ES-I3 (cell line): Measurements from ENCODE around the gene WDR72.

Experiments used
- H3K36me3 ChIP-seq: 2 replicates; pipeline ENCODE4 v1.6.1; 2013; ENCODE audit warnings: mild to moderate bottlenecking, low read length, control low read depth, moderate library complexity; ENCODE audit not compliant: insufficient read depth
- H3K4me1 ChIP-seq: 2 replicates; pipeline ENCODE4 v1.6.1; 2013; ENCODE audit warnings: mild to moderate bottlenecking, control low read depth, low read length; ENCODE audit not compliant: insufficient read depth
- H3K9ac ChIP-seq: 2 replicates; pipeline ENCODE4 v1.6.1; 2013; ENCODE audit warnings: low read depth, mild to moderate bottlenecking, low read length, moderate library complexity
- H3K9me3 ChIP-seq: 2 replicates; pipeline ENCODE4 v1.6.1; 2013; ENCODE audit warnings: mild to moderate bottlenecking, low read length, moderate library complexity; ENCODE audit not compliant: control insufficient read depth, insufficient read depth

The WDR72 gene

DNA sequence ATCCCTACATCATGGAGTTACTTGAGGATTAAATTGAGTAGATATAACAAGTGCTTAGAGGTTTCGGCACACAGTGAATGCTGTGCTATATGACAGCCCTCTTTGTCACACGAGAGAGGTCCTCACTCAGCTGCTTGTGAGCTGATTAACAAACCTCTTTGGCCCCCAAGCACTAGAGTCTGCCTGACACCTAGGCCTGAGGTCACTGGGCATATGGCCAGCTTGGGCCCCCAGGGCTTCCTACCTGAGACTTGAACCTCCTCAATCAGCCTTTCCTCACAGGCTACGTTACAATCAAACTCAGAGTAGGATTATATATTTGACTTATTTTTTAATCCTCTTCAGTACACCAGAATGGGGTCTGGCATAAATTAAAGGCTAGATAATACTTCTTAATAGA lies 88.8 kb downstream of the WDR72 start:
- H3K4me1 ChIP-seq, result no peaks in the 10 kb centered on the region
- H3K9me3 ChIP-seq, result no peaks in the 10 kb centered on the region
- H3K36me3 ChIP-seq, result no peaks in the 10 kb centered on the region
- H3K9ac ChIP-seq, result no peak overlapping the region

DNA sequence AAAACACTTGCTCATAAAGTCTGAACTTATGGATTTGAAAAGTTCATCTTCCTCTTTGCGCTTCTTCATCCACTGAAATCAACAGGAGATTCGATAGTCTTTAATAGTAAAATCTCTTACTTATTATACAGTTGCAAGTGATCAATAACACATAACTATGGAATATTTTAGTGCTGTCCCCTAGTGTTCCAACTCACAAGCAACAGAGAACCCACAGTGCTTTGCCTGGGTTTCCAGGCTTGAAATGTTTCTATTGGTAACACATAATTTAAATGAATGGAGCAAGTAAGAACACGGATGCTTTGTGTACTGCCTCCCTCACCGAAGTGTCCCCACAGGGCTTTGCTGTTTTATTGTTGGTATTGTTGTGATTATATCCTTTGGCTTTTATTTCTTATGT lies 93.5 kb downstream of the WDR72 start:
- no peaks in the 10 kb centered on the region for H3K9me3 ChIP-seq
- H3K9ac ChIP-seq, result no peak overlapping the region
- no peaks in the 10 kb centered on the region for H3K4me1 ChIP-seq
- H3K36me3 ChIP-seq, result no peaks in the 10 kb centered on the region

- no peak overlapping the region for H3K9ac ChIP-seq
Measured at GRCh38 chr15:53658827-53659555, 100.5 kb downstream of the WDR72 start.

DNA sequence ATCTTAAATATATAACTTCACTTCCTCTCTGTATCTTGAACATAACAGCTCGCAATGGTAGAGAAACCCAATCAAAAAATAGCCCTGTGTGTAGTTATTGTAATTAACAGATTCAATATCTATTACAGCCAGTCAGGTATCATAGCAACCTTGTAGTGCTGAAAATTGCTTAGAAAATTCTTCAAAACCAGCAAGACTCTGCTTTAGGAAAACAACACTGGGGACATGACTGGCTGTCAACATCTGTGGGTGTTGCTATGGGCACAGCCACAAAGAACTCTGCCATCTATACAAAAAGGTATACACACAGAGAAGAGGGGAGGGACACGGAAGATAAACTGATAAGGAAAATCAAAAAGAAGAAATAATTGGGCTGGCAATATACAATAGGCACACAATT lies 101.2 kb downstream of the WDR72 start:
- no peak overlapping the region for H3K9ac ChIP-seq
- no peaks in the 10 kb centered on the region for H3K9me3 ChIP-seq
- H3K4me1 ChIP-seq, result peaks cover 10% of the 10 kb centered on the region
- H3K36me3 ChIP-seq, result no peaks in the 10 kb centered on the region

More at GRCh38 chr15:53658827-53659555, 100.5 kb downstream of the WDR72 start:
- Histone ChIP-seq H3K4me1 (peaks cover 10% of the 10 kb centered on the region), H3K36me3 (no peaks in the 10 kb centered on the region), H3K9me3 (no peaks in the 10 kb centered on the region)

GRCh38 chr15:53648934-53649333 lies 110.5 kb downstream of the WDR72 start:
- H3K36me3 ChIP-seq, result no peaks in the 10 kb centered on the region
- no peaks in the 10 kb centered on the region for H3K4me1 ChIP-seq
- no peak overlapping the region for H3K9ac ChIP-seq
- H3K9me3 ChIP-seq, result no peaks in the 10 kb centered on the region

DNA sequence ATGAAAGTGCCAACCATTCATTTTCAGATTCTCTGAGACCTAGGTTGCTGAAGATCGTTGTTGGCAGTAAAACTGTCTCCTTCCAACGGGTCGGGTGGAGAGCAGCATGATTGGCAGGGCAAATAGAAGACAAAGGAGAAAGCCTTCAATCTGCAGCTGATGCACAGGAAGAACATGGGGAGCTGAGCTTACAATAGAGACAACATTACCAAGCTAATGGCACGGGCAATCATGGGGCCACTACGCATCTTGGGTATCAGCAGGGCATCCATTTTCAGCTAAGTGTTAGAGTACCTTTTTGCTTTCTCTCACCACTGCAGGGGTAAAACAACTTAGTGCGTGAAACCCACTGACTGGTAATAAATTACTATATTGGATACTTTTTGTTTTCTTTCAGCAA lies 114.8 kb downstream of the WDR72 start:
- H3K4me1 ChIP-seq, result no peaks in the 10 kb centered on the region
- no peak overlapping the region for H3K9ac ChIP-seq
- no peaks in the 10 kb centered on the region for H3K9me3 ChIP-seq
- no peaks in the 10 kb centered on the region for H3K36me3 ChIP-seq

DNA sequence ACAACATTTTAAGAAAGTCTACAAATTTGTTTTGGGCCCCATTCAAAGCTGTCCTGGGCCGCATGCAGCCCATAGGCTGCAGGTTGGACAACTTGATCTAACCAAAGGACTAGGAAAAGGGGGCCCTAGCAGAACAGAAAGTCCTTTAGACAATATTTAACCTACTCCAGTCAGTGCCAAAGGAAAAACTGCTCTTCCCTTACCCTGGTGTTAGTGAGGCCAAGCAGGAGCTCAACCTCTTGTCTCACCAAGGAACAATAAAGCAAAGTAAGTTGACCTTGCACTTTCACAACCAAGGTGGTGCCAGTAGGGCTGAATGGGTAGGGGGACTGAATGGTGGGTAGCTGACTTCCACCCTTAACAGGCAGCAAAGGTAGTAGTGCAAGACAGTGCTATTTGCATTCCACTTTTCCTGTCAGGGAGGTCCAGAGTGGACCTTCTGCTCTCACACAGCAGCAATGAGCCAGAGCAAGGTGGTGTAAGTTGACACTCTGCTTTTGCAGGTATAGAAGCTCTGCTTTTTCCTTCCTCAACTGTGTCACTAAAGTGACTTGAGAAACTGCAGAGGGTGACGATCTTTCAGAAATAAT lies 124.9 kb downstream of the WDR72 start:
- H3K9me3 ChIP-seq, result peaks cover 19% of the 10 kb centered on the region; the same call in 1 of the 2 replicates
- no peak overlapping the region for H3K9ac ChIP-seq
- H3K36me3 ChIP-seq, result no peaks in the 10 kb centered on the region
- no peaks in the 10 kb centered on the region for H3K4me1 ChIP-seq

- no peak overlapping the region for H3K9ac ChIP-seq
- peaks cover 8% of the 10 kb centered on the region; the same call in 1 of the 2 replicates for H3K4me1 ChIP-seq
- H3K9me3 ChIP-seq, result peaks cover 9% of the 10 kb centered on the region; the same call in 1 of the 2 replicates
- no peaks in the 10 kb centered on the region for H3K36me3 ChIP-seq
Measured at GRCh38 chr15:53627279-53627678, 132.2 kb downstream of the WDR72 start.

DNA sequence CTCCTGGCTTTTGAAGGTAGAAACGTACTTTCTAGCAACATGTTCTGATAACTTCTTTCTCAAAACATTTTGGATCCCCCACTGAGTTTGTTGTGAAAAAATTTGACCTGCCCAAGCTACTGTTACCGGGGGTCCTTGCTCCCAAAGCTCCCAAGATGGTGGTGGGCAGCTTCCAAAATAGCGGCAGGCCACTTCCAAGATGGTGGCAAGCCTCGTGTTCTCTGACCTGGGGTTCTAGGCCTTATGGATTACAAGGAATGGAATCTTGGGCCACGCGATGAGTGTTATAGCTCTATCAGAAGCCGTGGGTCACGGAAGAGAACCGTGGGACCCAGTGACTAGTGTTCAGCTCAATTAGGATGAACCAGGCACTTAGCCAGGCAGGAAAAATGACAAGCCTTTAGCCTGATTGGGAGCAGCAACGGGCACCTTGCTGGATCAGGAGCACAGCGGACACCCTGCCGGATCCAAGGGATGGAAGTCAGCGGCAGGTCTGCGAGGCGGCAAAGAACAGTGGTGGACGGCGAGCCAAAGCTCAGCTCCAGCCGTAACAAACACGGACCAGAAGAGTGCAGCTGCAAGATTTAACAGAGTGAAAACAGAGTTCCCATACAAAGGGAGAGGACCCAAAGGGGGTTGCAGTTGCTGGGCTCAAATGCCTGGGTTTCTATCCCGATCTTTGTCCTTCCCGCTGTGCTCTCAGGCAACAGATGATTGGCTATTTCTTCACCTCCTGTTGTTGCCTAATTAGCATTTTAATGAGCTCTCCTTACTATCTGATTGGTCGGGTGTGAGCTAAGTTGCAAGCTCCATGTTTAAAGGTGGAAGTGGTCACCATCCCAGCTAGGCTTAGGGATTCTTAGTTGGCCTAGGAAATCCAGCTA lies 133.3 kb downstream of the WDR72 start:
- H3K4me1 ChIP-seq, result peaks cover 8% of the 10 kb centered on the region; the same call in 1 of the 2 replicates

DNA sequence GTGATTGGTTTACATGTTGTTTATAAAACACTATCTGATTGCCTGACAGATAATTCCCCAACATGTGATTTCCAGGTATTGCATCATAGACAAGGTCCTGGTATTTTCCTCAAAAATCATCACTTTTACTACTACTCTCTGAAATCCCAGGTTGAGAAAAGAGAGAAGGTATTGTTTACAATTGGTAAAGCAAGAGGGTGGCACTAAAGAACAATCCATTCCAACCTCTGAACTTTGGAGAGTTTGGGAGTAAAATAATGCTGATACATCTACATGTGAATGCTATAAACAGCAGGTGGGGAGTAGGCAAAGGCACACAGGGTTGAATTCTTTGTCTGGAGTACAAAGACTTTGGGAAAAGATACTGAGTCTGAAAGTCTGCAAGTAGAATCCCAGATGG lies 134.2 kb downstream of the WDR72 start:
- no peak overlapping the region for H3K9ac ChIP-seq
- peaks cover 8% of the 10 kb centered on the region; the same call in 1 of the 2 replicates for H3K4me1 ChIP-seq

More for the DNA sequence above, 133.3 kb downstream of the WDR72 start:
- Histone ChIP-seq H3K9me3 (no peaks in the 10 kb centered on the region; the same call in 1 of the 2 replicates), H3K9ac (no peak overlapping the region), H3K36me3 (no peaks in the 10 kb centered on the region)

GRCh38 chr15:53618461-53618860 lies 141.0 kb downstream of the WDR72 start:
- H3K9me3 ChIP-seq, result no peaks in the 10 kb centered on the region; the same call in 1 of the 2 replicates
- H3K9ac ChIP-seq, result no peak overlapping the region
- no peaks in the 10 kb centered on the region for H3K36me3 ChIP-seq
- peaks cover 3% of the 10 kb centered on the region; the same call in 1 of the 2 replicates for H3K4me1 ChIP-seq

More for the DNA sequence above, 134.2 kb downstream of the WDR72 start:
- Histone ChIP-seq H3K36me3 (no peaks in the 10 kb centered on the region), H3K9me3 (no peaks in the 10 kb centered on the region; the same call in 1 of the 2 replicates)

GRCh38 chr15:53611145-53611920 lies 148.1 kb downstream of the WDR72 start:
- no peak overlapping the region for H3K9ac ChIP-seq
- no peaks in the 10 kb centered on the region for H3K36me3 ChIP-seq
- no peaks in the 10 kb centered on the region for H3K9me3 ChIP-seq

DNA sequence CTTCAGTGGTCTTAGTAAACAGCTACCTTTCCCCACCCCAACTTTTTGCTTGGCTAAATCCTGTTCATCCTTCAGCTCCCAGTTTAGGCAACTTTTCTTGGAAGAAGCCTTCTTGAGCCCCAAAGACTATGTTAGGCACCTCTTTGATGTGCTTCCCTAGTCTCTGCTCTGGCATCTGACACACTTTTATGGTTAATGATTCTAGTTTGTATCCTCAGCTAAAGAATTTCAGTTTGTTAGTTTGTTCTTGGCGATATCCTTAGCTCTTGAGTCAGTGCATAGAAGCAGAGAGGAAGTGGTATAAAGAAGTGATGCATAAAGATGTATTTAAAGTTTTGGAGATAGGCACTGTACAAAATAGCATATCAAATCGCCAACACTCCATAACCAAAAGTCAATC lies 168.4 kb downstream of the WDR72 start:
- H3K9me3 ChIP-seq, result no peaks in the 10 kb centered on the region
- H3K4me1 ChIP-seq, result peaks cover 10% of the 10 kb centered on the region
- H3K36me3 ChIP-seq, result no peaks in the 10 kb centered on the region
- H3K9ac ChIP-seq, result no peak overlapping the region

More at GRCh38 chr15:53611145-53611920, 148.1 kb downstream of the WDR72 start:
- peaks cover 5% of the 10 kb centered on the region for H3K4me1 ChIP-seq

DNA sequence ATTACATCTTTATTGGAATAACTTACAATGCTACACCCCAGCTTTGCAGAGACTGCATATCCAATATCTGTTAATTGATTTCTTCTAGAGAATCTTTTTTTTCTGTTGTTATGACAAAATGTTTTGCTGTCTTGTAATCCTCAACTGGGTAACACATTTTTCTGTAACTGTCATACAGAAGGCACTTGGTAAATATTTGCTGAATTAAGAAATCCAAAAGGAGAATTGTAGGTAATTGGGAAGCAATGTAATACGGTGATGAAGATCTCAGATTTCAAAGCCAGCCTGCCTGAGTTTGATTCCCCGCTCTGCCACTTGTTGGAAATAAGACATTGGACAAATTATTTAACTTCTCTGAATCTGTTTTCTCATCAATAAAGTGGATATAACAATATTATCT lies 169.1 kb downstream of the WDR72 start:
- no peaks in the 10 kb centered on the region for H3K36me3 ChIP-seq
- H3K9ac ChIP-seq, result no peak overlapping the region
- no peaks in the 10 kb centered on the region for H3K9me3 ChIP-seq
- peaks cover 10% of the 10 kb centered on the region for H3K4me1 ChIP-seq
